Muscle of arm (tissue), 12 donors: ENCODE data around the gene TLL2. TPM values are rescaled to one million over a fixed set of nuclear protein-coding genes. Genes with fewer than 3 reads are reported as not detected.

Experiments used
- DNase-seq: peaks from one replicate; pipeline ENCODE4 v3.0.0-alpha.2; 2013
- polyA plus RNA-seq, 12 donors: library from polyadenylated mRNA; unstranded; fragments of 120-200 nt; gene quantifications; one replicate each; pipeline ENCODE4 v1.2.1, GENCODE V29; 2013; ENCODE audit not compliant: insufficient read length in 12 of 12

Gene TLL2
- polyA plus RNA-seq, 12 donors: 0.84 to 3.3 (median 1.8) TPM; not detected in 1

- DNase-seq: no peak
Measured at GRCh38 chr10:96325719-96326373, 187.9 kb downstream of the TLL2 start.

GRCh38 chr10:96324447-96324846 lies 189.3 kb downstream of the TLL2 start:
- no peak for DNase-seq

DNA sequence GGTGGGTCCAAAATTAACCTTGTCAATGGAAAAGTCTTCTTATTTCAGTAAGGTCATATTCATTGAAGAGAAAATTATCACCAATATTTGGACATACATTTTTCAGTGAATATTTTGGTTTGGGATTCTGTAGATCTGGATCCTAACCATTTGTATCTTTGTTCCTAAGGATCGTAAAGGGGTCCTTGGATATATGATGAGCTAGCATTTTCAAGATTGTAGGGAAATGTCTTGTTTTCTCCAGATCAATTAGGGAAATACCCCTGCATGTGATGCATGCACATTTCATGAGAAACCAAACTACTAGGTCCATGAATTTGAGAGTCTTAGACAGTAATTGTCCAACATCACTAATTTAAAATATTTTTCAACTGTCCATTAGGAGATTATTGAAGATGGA lies 191.5 kb downstream of the TLL2 start:
- no peak for DNase-seq

- no peak for DNase-seq
Measured at GRCh38 chr10:96321822-96322221, 191.9 kb downstream of the TLL2 start.

DNA sequence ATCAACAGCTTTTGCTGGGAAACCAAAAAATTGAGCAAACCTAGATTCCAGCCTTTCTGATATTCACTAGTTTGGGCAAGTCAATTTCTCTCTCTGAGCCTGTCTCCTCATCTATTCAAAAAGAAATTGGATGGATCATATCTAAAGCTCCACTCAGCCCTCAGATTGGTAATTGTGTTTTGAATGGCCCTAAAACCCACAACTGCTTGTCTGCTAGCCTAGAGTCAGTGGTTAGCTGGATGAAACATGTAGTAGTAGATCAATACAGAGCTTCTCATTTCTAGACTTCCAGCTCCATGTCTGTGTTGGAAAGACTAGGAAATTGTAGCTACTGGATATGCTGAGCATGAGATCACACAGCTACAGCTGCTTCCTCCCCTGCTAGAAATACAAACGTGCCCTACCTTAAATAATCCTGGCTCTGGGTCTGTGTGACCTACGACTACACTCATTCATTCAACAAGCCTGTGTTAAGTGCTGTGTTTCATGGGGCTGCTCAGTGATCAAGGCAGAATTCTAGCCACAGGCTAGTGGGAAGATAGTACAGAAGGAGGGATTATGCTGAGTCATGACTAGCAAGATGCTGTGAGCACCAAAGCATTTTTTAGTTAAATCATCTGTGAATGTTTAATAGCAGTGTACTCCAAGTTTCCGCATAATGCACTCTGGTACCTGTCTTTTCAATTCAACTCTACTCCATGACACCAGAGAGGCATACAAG lies 193.8 kb downstream of the TLL2 start:
- DNase-seq: no peak

GRCh38 chr10:96317067-96317833 lies 196.5 kb downstream of the TLL2 start:
- DNase-seq: no peak

Other genes starting within 250 kb of the TLL2 start
- 10 to 100 TPM in 1 of 12 donors, 1 to 10 TPM in 9, not detected in 2; 1.2 to 11.9 (median 1.6) TPM for gene BLNK, start 242.4 kb downstream of the TLL2 start, polyA plus RNA-seq
- 1 to 10 TPM in 1 of 12 donors, under 1 TPM in 4, not detected in 7; 0.08 to 1.3 (median 0.16) TPM for gene DNTT, start 209.5 kb downstream of the TLL2 start, polyA plus RNA-seq
- gene OPALIN, start 154.9 kb downstream of the TLL2 start, polyA plus RNA-seq: not detected
- gene TM9SF3, start 73.1 kb upstream of the TLL2 start, polyA plus RNA-seq: 100 to 1,000 TPM in 7 of 12 donors, 10 to 100 TPM in 4, not detected in 1; 82.7 to 149 (median 108) TPM
- gene PIK3AP1, start 206.6 kb upstream of the TLL2 start, polyA plus RNA-seq: 1 to 10 TPM in 11 of 12 donors, not detected in 1; 1.5 to 7.3 (median 2.2) TPM